HepG2 (cell line): ENCODE measurements around the gene WDR70. TPM values are rescaled to one million over a fixed set of nuclear protein-coding genes. Genes with fewer than 3 reads are reported as not detected.

Source experiments
- ATAC-seq: fragments of 200-7000 bp; cut with Tn5 transposase; 3 replicates; pipeline ENCODE4 v1.9.1; 2020; ENCODE audit warnings: mild to moderate bottlenecking, moderate library complexity
- BruUV-seq: library from RNA; stranded (reverse); fragments of 400-500 nt; replicated peaks from 2 replicates; lab custom pipeline; 2021; lab: Mats Ljungman, UMichigan
- CTCF ChIA-PET: fragments of 300-600 bp; formaldehyde crosslinking; extraction: SDS; loops from one replicate; lab custom pipeline; 2021; ENCODE audit warnings: low total read pairs, inconsistent platforms, low intra/inter-chr PET ratio; lab: Yijun Ruan, JAX
- POLR2A ChIA-PET: fragments of 350-600 bp; sonication (Branson Sonifier 250); formaldehyde crosslinking; loops from one replicate; lab custom pipeline; 2020; ENCODE audit warnings: antibody characterized with exemption, inconsistent platforms; lab: Yijun Ruan, JAX
- DNase-seq: peaks from one replicate; pipeline ENCODE4 v3.0.0-alpha.2; 2015; ENCODE audit warnings: low spot score
- FAIRE-seq: peaks from 3 replicates; lab custom pipeline; 2011; peaks lifted over from hg19 to GRCh38; lab: Jason Lieb, UNC
- H2AFZ ChIP-seq: one replicate; pipeline ENCODE4 v1.6.1; 2011; ENCODE audit warnings: low read length, inconsistent platforms
- H3K27ac ChIP-seq: fragments of 300-600 bp; 3 replicates; pipeline ENCODE4 v1.8.0; 2011; ENCODE audit warnings: mixed run types, mild to moderate bottlenecking, mixed read lengths, low read length, inconsistent platforms; ENCODE audit not compliant: insufficient read depth; ENCODE audit errors: extremely low read length
- H3K27me3 ChIP-seq, 2 experiments: fragments of 200-600 bp in 1 of 2; 2 replicates in 1 of 2; 3 replicates in 1 of 2; pipeline versions ENCODE4 v1.6.0 to v1.8.0; 2011; ENCODE audit warnings: low read length in 2 of 2, mild to moderate bottlenecking in 2 of 2, moderate library complexity in 2 of 2, inconsistent platforms in 1 of 2; ENCODE audit not compliant: insufficient read depth in 2 of 2, control insufficient read depth in 1 of 2
- H3K36me3 ChIP-seq, 2 experiments: fragments of 200-600 bp in 1 of 2; replicated peaks in 1 of 2; 2 replicates in 1 of 2; 3 replicates in 1 of 2; pipeline versions ENCODE4 v1.5.1 to v1.8.0; 2011; ENCODE audit warnings: low read length in 2 of 2, inconsistent platforms in 1 of 2; ENCODE audit not compliant: insufficient read depth in 2 of 2, control insufficient read depth in 1 of 2
- H3K4me1 ChIP-seq: 2 replicates; pipeline ENCODE4 v1.5.1; 2012; ENCODE audit warnings: low read length, inconsistent platforms; ENCODE audit not compliant: insufficient read depth
- H3K4me2 ChIP-seq: 2 replicates; pipeline ENCODE4 v1.6.0; 2011; ENCODE audit warnings: low read depth, low read length, inconsistent platforms
- H3K4me3 ChIP-seq, 3 experiments: fragments of 200-600 bp in 1 of 3; sonication (generic), shearing (Covaris generic) in 1 of 3; replicated peaks in 1 of 3; 2 replicates each; pipeline ENCODE4 v1.5.1; 2011 to 2016; ENCODE audit warnings: low read length in 3 of 3, inconsistent platforms in 2 of 3, low read depth in 2 of 3, mild to moderate bottlenecking in 2 of 3, control low read depth in 1 of 3, mixed read lengths in 1 of 3; ENCODE audit not compliant: insufficient read depth in 1 of 3
- H3K79me2 ChIP-seq: one replicate; pipeline ENCODE4 v1.6.1; 2011; ENCODE audit warnings: low read length, inconsistent platforms; ENCODE audit not compliant: insufficient read depth
- H3K9ac ChIP-seq: 2 replicates; pipeline ENCODE4 v1.6.0; 2011; ENCODE audit warnings: mild to moderate bottlenecking, low read depth, low read length, inconsistent platforms; ENCODE audit not compliant: insufficient read depth
- H3K9me3 ChIP-seq: 2 replicates; pipeline ENCODE4 v1.5.1; 2012; ENCODE audit warnings: mild to moderate bottlenecking, low read length
- H4K20me1 ChIP-seq: 2 replicates; pipeline ENCODE4 v1.6.0; 2011; ENCODE audit warnings: inconsistent platforms, mild to moderate bottlenecking, low read length, moderate library complexity; ENCODE audit not compliant: insufficient read depth
- NR1H2 ChIP-seq: sonication (generic); formaldehyde crosslinking; IDR thresholded peaks from 2 replicates; pipeline ENCODE4 v1.8.1; 2022; ENCODE audit warnings: low read depth, missing genetic modification reagents, borderline replicate concordance
- REL ChIP-seq: sonication (generic); formaldehyde crosslinking; conservative IDR thresholded peaks from 2 replicates; pipeline ENCODE4 v1.8.0; 2022; ENCODE audit warnings: mild to moderate bottlenecking, missing genetic modification reagents, moderate library complexity
- ZNF510 ChIP-seq: sonication (generic); formaldehyde crosslinking; IDR thresholded peaks from 2 replicates; pipeline ENCODE4 v1.4.0; 2020; ENCODE audit warnings: low read depth, mild to moderate bottlenecking, missing genetic modification reagents
- WGBS: methylation state at CpG from one replicate; pipeline ENCODE4 v1.1.6; 2017; ENCODE audit warnings: low lambda C conversion rate; 5-methylcytosine and 5-hydroxymethylcytosine counted together
- in situ Hi-C: cut with HindIII; loops from 2 replicates; pipeline ENCODE4 v1.10.0; 2017; ENCODE audit warnings: low pct_unique_long_range_greater_than_20kb; ENCODE audit not compliant: extremely low pct_ligation_motif_present
- intact Hi-C: fragments of 100-400 bp; cut with micrococcal nuclease; formaldehyde crosslinking; loops from one replicate; pipeline ENCODE4 v1.10.0; 2022; ENCODE audit not compliant: unreplicated experiment
- polyA plus RNA-seq, 8 experiments: library from polyadenylated mRNA; depleted of rRNA in 3 of 8; stranded (reverse) in 7 of 8; unstranded in 1 of 8; fragments of >200 nt; fragmentation: Illumina TruSeq in 4 of 8; extraction: Trizol in 4 of 8; gene quantifications; 2 replicates each; pipeline versions ENCODE4 v1.2.1 to v1.2.3, GENCODE V29; 2011 to 2016; ENCODE audit warnings: low read depth in 4 of 8, missing spikeins in 1 of 8, mixed read lengths in 1 of 8; ENCODE audit not compliant: insufficient read depth in 1 of 8
- total RNA-seq, 5 experiments: library from RNA; depleted of rRNA; stranded (reverse); fragments of >200 nt; fragmentation: Illumina TruSeq; extraction: Trizol; gene quantifications; 2 replicates each; pipeline ENCODE4 v1.2.3, GENCODE V29; 2016; ENCODE audit warnings: low read depth in 1 of 5
- TF ChIP-seq, protein P1 (sequence below): sonication (generic); formaldehyde crosslinking; IDR thresholded peaks from 2 replicates; pipeline ENCODE4 v1.5.0; 2020; ENCODE audit warnings: mild to moderate bottlenecking, missing genetic modification reagents, borderline replicate concordance
- TF ChIP-seq, protein P2 (sequence below): sonication (generic); formaldehyde crosslinking; IDR thresholded peaks from 2 replicates; pipeline ENCODE4 v1.4.0; 2020; ENCODE audit warnings: missing genetic modification reagents
- TF ChIP-seq, protein P3 (sequence below): sonication (generic); formaldehyde crosslinking; IDR thresholded peaks from 2 replicates; pipeline ENCODE4 v1.8.1; 2022; ENCODE audit warnings: low read depth, mild to moderate bottlenecking, missing genetic modification reagents
- TF ChIP-seq, protein P4 (sequence below): IDR thresholded peaks from 2 replicates; pipeline ENCODE4 v1.6.1; 2016

Gene WDR70
- total and polyA plus RNA-seq, 2 of the 13 experiments (the other 11 are each of a cell fraction or from before 2014, with no cell fraction given): 14.6 to 30.6 TPM

DNA sequence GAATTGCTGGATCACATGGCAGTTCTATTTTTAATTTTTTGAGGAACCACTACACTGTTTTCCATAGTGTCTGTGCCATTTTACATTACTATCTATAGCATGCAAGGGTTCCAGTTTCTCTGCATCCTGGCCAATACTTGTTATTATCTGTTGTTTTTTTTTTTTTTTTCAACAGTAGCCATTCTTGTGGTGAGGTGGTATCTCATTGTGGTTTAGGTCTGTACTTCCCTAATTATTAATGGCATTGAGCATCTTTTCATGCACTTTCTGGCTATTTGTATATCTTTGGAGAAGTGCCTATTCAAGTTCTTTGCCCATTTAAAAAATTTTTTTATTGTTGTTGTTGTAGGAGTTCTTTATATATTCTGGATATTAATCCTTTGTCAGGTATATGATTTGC is 363.0 kb downstream of the WDR70 start (continued):
- TF ChIP-seq, protein P1, sequence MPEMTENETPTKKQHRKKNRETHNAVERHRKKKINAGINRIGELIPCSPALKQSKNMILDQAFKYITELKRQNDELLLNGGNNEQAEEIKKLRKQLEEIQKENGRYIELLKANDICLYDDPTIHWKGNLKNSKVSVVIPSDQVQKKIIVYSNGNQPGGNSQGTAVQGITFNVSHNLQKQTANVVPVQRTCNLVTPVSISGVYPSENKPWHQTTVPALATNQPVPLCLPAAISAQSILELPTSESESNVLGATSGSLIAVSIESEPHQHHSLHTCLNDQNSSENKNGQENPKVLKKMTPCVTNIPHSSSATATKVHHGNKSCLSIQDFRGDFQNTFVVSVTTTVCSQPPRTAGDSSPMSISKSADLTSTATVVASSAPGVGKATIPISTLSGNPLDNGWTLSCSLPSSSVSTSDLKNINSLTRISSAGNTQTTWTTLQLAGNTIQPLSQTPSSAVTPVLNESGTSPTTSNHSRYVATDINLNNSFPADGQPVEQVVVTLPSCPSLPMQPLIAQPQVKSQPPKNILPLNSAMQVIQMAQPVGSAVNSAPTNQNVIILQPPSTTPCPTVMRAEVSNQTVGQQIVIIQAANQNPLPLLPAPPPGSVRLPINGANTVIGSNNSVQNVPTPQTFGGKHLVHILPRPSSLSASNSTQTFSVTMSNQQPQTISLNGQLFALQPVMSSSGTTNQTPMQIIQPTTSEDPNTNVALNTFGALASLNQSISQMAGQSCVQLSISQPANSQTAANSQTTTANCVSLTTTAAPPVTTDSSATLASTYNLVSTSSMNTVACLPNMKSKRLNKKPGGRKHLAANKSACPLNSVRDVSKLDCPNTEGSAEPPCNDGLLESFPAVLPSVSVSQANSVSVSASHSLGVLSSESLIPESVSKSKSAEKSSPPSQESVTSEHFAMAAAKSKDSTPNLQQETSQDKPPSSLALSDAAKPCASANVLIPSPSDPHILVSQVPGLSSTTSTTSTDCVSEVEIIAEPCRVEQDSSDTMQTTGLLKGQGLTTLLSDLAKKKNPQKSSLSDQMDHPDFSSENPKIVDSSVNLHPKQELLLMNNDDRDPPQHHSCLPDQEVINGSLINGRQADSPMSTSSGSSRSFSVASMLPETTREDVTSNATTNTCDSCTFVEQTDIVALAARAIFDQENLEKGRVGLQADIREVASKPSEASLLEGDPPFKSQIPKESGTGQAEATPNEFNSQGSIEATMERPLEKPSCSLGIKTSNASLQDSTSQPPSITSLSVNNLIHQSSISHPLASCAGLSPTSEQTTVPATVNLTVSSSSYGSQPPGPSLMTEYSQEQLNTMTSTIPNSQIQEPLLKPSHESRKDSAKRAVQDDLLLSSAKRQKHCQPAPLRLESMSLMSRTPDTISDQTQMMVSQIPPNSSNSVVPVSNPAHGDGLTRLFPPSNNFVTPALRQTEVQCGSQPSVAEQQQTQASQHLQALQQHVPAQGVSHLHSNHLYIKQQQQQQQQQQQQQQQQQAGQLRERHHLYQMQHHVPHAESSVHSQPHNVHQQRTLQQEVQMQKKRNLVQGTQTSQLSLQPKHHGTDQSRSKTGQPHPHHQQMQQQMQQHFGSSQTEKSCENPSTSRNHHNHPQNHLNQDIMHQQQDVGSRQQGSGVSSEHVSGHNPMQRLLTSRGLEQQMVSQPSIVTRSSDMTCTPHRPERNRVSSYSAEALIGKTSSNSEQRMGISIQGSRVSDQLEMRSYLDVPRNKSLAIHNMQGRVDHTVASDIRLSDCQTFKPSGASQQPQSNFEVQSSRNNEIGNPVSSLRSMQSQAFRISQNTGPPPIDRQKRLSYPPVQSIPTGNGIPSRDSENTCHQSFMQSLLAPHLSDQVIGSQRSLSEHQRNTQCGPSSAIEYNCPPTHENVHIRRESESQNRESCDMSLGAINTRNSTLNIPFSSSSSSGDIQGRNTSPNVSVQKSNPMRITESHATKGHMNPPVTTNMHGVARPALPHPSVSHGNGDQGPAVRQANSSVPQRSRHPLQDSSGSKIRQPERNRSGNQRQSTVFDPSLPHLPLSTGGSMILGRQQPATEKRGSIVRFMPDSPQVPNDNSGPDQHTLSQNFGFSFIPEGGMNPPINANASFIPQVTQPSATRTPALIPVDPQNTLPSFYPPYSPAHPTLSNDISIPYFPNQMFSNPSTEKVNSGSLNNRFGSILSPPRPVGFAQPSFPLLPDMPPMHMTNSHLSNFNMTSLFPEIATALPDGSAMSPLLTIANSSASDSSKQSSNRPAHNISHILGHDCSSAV (CRISPR knock-in tag): no peak

DNA sequence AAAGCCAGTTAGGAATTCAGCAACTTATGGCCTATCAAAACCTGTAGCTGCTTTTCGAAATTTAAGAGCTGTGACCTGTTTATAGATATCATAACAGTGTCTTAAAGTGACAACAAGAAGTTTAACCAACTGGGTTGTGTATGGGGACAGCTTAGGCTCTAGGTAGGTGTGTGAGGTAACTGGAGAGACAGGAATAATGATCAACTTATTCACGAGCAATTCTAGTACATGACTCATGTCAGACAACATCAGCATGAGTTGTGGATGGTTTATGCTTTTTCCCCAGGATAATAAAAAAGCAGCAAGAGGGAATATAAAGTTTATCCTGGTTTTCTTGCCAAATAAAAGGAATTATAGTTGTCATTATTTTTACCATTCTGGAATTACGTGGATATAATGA is 372.1 kb downstream of the WDR70 start:
- no peak overlapping the region for H2AFZ ChIP-seq
- BruUV-seq: no TSS peak
- no peaks in the 10 kb centered on the region; a peak in 1 of 5 replicates for H3K27me3 ChIP-seq
- H3K27ac ChIP-seq: no peak overlapping the region
- POLR2A ChIA-PET: no interaction called here
- H3K36me3 ChIP-seq: no peaks in the 10 kb centered on the region
- no peak for ATAC-seq
- CTCF ChIA-PET: no interaction called here
- in situ Hi-C loops (no loop called here), intact Hi-C loops (no loop called here)
- WGBS: 83% methylated on average over 3 of the region's 3 CpGs
- H3K4me3 ChIP-seq: no peak overlapping the region
- no peak for FAIRE-seq
- H3K9me3 ChIP-seq: no peaks in the 10 kb centered on the region
- no peak overlapping the region for H3K9ac ChIP-seq
- H3K4me2 ChIP-seq: no peak overlapping the region
- H4K20me1 ChIP-seq: no peaks in the 10 kb centered on the region
- DNase-seq: no peak
- no peaks in the 10 kb centered on the region for H3K79me2 ChIP-seq
- 0 out of 2 replicates have a peak, but pooled peaks cover 8% of the 10 kb centered on the region for H3K4me1 ChIP-seq
- TF ChIP-seq, protein P2, sequence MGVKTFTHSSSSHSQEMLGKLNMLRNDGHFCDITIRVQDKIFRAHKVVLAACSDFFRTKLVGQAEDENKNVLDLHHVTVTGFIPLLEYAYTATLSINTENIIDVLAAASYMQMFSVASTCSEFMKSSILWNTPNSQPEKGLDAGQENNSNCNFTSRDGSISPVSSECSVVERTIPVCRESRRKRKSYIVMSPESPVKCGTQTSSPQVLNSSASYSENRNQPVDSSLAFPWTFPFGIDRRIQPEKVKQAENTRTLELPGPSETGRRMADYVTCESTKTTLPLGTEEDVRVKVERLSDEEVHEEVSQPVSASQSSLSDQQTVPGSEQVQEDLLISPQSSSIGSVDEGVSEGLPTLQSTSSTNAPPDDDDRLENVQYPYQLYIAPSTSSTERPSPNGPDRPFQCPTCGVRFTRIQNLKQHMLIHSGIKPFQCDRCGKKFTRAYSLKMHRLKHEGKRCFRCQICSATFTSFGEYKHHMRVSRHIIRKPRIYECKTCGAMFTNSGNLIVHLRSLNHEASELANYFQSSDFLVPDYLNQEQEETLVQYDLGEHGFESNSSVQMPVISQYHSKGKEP (CRISPR knock-in tag): no peak
- TF ChIP-seq, protein P3, sequence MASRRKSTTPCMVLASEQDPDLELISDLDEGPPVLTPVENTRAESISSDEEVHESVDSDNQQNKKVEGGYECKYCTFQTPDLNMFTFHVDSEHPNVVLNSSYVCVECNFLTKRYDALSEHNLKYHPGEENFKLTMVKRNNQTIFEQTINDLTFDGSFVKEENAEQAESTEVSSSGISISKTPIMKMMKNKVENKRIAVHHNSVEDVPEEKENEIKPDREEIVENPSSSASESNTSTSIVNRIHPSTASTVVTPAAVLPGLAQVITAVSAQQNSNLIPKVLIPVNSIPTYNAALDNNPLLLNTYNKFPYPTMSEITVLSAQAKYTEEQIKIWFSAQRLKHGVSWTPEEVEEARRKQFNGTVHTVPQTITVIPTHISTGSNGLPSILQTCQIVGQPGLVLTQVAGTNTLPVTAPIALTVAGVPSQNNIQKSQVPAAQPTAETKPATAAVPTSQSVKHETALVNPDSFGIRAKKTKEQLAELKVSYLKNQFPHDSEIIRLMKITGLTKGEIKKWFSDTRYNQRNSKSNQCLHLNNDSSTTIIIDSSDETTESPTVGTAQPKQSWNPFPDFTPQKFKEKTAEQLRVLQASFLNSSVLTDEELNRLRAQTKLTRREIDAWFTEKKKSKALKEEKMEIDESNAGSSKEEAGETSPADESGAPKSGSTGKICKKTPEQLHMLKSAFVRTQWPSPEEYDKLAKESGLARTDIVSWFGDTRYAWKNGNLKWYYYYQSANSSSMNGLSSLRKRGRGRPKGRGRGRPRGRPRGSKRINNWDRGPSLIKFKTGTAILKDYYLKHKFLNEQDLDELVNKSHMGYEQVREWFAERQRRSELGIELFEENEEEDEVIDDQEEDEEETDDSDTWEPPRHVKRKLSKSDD (CRISPR knock-in tag): no peak
- TF ChIP-seq, protein P4, sequence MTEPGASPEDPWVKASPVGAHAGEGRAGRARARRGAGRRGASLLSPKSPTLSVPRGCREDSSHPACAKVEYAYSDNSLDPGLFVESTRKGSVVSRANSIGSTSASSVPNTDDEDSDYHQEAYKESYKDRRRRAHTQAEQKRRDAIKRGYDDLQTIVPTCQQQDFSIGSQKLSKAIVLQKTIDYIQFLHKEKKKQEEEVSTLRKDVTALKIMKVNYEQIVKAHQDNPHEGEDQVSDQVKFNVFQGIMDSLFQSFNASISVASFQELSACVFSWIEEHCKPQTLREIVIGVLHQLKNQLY (CRISPR knock-in tag): no peak
- TF ChIP-seq NR1H2 (CRISPR knock-in tag): no peak
- TF ChIP-seq ZNF510 (CRISPR knock-in tag): no peak
- no peak for TF ChIP-seq REL (CRISPR knock-in tag)
